Gastroesophageal sphincter (tissue), 3 donors: ENCODE measurements around the gene CEACAM16.

ENCODE experiments used
- CTCF ChIP-seq, 4 experiments: fragments of 200-600 bp in 2 of 4; fragments of 450-650 bp in 2 of 4; sonication (generic) in 1 of 4; IDR thresholded peaks; one replicate each; pipeline ENCODE4 v1.5.1; 2017 to 2019; ENCODE audit warnings: antibody characterized with exemption in 4 of 4, mild to moderate bottlenecking in 2 of 4, moderate library complexity in 2 of 4
- EP300 ChIP-seq: sonication (generic); formaldehyde crosslinking; IDR thresholded peaks from one replicate; pipeline ENCODE4 v1.6.1; 2017; ENCODE audit warnings: antibody characterized with exemption, mild to moderate bottlenecking
- POLR2A ChIP-seq, 2 donors: fragments of 450-650 bp; IDR thresholded peaks; one replicate each; pipeline ENCODE4 v1.6.1; 2017; ENCODE audit warnings: antibody characterized with exemption in 2 of 2, mild to moderate bottlenecking in 2 of 2, moderate library complexity in 1 of 2
- POLR2AphosphoS5 ChIP-seq: sonication (generic); formaldehyde crosslinking; IDR thresholded peaks from one replicate; pipeline ENCODE4 v1.6.1; 2017; ENCODE audit warnings: antibody characterized with exemption

GRCh38 chr19:44649578-44650145 lies 49.3 kb upstream of the CEACAM16 start:
- TF ChIP-seq POLR2A (IDR thresholded peaks at IDR 0.05) (no peak), CTCF (IDR thresholded peaks at IDR 0.05) (no peak), POLR2AphosphoS5 (no peak), EP300 (no peak)
